ENCODE results near the gene CA4. TPM values are rescaled to one million over a fixed set of nuclear protein-coding genes. Genes with fewer than 3 reads are reported as not detected.

The CA4 gene
- total RNA-seq, 1 experiment from 2014 or later: 6.7 TPM

- Mint-ChIP-seq H3K4me3 (peak overlapping the region; percentile 93), H3K27ac (no peak overlapping the region; the same call in 1 of the 2 replicates), H3K9me3 (peaks cover 5% of the 10 kb centered on the region), H3K27me3 (ENCODE audit: low read depth) (peaks cover 66% of the 10 kb centered on the region), H3K4me1 (peaks cover 25% of the 10 kb centered on the region), H3K36me3 (no peaks in the 10 kb centered on the region; the same call in 1 of the 2 replicates)
- peak; percentile 90 for ATAC-seq
- DNase-seq (ENCODE audit: low spot score): peak; percentile 89
- ChIA-PET POLR2A (no interaction called here), CTCF (interaction anchor here (0.6 kb wide), 1 partner anchor 15 kb away, joined by 3 read pairs; no protein-coding TSS in a partner anchor)
- TF ChIP-seq, protein P1, sequence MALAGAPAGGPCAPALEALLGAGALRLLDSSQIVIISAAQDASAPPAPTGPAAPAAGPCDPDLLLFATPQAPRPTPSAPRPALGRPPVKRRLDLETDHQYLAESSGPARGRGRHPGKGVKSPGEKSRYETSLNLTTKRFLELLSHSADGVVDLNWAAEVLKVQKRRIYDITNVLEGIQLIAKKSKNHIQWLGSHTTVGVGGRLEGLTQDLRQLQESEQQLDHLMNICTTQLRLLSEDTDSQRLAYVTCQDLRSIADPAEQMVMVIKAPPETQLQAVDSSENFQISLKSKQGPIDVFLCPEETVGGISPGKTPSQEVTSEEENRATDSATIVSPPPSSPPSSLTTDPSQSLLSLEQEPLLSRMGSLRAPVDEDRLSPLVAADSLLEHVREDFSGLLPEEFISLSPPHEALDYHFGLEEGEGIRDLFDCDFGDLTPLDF (CRISPR knock-in tag; IDR thresholded peaks at IDR 0.05): peak; percentile 72; the same call in 1 of the 2 replicates
- TF ChIP-seq, protein P2, sequence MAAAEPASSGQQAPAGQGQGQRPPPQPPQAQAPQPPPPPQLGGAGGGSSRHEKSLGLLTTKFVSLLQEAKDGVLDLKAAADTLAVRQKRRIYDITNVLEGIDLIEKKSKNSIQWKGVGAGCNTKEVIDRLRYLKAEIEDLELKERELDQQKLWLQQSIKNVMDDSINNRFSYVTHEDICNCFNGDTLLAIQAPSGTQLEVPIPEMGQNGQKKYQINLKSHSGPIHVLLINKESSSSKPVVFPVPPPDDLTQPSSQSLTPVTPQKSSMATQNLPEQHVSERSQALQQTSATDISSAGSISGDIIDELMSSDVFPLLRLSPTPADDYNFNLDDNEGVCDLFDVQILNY (CRISPR knock-in tag; IDR thresholded peaks at IDR 0.05): 0 out of 2 replicates have a peak, but pooled peaks have one; percentile 33
- TF ChIP-seq, protein P3, sequence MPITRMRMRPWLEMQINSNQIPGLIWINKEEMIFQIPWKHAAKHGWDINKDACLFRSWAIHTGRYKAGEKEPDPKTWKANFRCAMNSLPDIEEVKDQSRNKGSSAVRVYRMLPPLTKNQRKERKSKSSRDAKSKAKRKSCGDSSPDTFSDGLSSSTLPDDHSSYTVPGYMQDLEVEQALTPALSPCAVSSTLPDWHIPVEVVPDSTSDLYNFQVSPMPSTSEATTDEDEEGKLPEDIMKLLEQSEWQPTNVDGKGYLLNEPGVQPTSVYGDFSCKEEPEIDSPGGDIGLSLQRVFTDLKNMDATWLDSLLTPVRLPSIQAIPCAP (CRISPR knock-in tag; IDR thresholded peaks at IDR 0.05): 0 out of 2 replicates have a peak, but pooled peaks have one; percentile 79
- TF ChIP-seq, protein P4, sequence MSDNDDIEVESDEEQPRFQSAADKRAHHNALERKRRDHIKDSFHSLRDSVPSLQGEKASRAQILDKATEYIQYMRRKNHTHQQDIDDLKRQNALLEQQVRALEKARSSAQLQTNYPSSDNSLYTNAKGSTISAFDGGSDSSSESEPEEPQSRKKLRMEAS (CRISPR knock-in tag; IDR thresholded peaks at IDR 0.05): peak; percentile 93
- TF ChIP-seq, protein P5, sequence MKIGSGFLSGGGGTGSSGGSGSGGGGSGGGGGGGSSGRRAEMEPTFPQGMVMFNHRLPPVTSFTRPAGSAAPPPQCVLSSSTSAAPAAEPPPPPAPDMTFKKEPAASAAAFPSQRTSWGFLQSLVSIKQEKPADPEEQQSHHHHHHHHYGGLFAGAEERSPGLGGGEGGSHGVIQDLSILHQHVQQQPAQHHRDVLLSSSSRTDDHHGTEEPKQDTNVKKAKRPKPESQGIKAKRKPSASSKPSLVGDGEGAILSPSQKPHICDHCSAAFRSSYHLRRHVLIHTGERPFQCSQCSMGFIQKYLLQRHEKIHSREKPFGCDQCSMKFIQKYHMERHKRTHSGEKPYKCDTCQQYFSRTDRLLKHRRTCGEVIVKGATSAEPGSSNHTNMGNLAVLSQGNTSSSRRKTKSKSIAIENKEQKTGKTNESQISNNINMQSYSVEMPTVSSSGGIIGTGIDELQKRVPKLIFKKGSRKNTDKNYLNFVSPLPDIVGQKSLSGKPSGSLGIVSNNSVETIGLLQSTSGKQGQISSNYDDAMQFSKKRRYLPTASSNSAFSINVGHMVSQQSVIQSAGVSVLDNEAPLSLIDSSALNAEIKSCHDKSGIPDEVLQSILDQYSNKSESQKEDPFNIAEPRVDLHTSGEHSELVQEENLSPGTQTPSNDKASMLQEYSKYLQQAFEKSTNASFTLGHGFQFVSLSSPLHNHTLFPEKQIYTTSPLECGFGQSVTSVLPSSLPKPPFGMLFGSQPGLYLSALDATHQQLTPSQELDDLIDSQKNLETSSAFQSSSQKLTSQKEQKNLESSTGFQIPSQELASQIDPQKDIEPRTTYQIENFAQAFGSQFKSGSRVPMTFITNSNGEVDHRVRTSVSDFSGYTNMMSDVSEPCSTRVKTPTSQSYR (CRISPR knock-in tag; IDR thresholded peaks at IDR 0.05): 0 out of 2 replicates have a peak, but pooled peaks have one; percentile 53
- TF ChIP-seq FOXK1 (CRISPR knock-in tag; IDR thresholded peaks at IDR 0.05): peak; percentile 82; the same call in 1 of the 2 replicates
- TF ChIP-seq CREM (CRISPR knock-in tag; IDR thresholded peaks at IDR 0.05): peak; percentile 72
- no peak for TF ChIP-seq HMGA2 (CRISPR knock-in tag; IDR thresholded peaks at IDR 0.05)
- TF ChIP-seq NFE2L1 (CRISPR knock-in tag; IDR thresholded peaks at IDR 0.05): peak; percentile 73
- peak; percentile 66; the same call in 1 of the 2 replicates for TF ChIP-seq TEAD1 (CRISPR knock-in tag; IDR thresholded peaks at IDR 0.05)
- TF ChIP-seq ETV6 (CRISPR knock-in tag; IDR thresholded peaks at IDR 0.05): peak; percentile 84
- TF ChIP-seq ARID4B (CRISPR knock-in tag; IDR thresholded peaks at IDR 0.05; ENCODE audit: borderline replicate concordance): peak; percentile 87; the same call in 1 of the 2 replicates
- 0 out of 2 replicates have a peak, but pooled peaks have one; percentile 40 for TF ChIP-seq ZNF121 (CRISPR knock-in tag; IDR thresholded peaks at IDR 0.05)
- no peak for TF ChIP-seq USF2 (CRISPR knock-in tag; IDR thresholded peaks at IDR 0.05)
- TF ChIP-seq, protein P6, sequence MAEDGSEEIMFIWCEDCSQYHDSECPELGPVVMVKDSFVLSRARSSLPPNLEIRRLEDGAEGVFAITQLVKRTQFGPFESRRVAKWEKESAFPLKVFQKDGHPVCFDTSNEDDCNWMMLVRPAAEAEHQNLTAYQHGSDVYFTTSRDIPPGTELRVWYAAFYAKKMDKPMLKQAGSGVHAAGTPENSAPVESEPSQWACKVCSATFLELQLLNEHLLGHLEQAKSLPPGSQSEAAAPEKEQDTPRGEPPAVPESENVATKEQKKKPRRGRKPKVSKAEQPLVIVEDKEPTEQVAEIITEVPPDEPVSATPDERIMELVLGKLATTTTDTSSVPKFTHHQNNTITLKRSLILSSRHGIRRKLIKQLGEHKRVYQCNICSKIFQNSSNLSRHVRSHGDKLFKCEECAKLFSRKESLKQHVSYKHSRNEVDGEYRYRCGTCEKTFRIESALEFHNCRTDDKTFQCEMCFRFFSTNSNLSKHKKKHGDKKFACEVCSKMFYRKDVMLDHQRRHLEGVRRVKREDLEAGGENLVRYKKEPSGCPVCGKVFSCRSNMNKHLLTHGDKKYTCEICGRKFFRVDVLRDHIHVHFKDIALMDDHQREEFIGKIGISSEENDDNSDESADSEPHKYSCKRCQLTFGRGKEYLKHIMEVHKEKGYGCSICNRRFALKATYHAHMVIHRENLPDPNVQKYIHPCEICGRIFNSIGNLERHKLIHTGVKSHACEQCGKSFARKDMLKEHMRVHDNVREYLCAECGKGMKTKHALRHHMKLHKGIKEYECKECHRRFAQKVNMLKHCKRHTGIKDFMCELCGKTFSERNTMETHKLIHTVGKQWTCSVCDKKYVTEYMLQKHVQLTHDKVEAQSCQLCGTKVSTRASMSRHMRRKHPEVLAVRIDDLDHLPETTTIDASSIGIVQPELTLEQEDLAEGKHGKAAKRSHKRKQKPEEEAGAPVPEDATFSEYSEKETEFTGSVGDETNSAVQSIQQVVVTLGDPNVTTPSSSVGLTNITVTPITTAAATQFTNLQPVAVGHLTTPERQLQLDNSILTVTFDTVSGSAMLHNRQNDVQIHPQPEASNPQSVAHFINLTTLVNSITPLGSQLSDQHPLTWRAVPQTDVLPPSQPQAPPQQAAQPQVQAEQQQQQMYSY (CRISPR knock-in tag; IDR thresholded peaks at IDR 0.05): peak; percentile 81
- TF ChIP-seq, protein P7, sequence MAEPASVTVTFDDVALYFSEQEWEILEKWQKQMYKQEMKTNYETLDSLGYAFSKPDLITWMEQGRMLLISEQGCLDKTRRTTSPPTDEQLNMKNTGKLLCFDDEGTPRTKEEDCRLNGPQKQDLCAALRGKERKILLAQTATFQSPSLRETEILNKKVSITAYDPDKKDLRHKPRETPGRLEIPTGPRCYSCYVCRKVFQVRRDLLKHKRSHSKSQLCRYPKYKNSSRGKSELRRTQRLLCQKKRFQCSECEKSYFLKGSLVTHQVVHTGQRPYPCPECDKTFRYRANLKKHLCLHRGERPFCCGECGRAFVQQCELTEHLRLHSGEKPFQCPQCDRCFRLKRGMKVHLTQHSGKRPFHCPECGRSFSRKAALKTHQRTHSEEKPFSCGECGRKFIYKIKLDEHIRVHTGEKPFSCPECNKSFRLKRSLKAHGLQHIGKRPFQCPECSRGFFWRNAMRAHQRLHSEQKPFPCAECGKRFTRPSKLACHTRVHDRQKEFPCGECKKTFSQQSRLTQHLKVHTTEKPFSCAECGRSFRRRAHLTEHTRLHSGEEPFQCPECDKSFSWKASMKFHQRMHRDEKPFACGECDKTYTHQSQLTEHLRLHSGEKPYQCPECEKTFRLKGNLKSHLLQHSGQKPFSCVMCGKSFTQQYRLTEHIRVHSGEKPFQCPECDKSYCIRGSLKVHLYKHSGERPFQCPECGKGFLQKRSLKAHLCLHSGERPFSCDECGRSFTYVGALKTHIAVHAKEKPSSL (CRISPR knock-in tag; conservative IDR thresholded peaks at IDR 0.05): no peak
- TF ChIP-seq FOXP1 (CRISPR knock-in tag; IDR thresholded peaks at IDR 0.05; ENCODE audit: borderline replicate concordance): peak; percentile 86; the same call in 1 of the 2 replicates
- no peak for TF ChIP-seq ZNF138 (CRISPR knock-in tag; conservative IDR thresholded peaks at IDR 0.05)
Measured at GRCh38 chr17:60135151-60135950, 14.4 kb upstream of the CA4 start.
